HEK293 (cell line): ENCODE data around the gene MRPS9.

Source experiments
- CTCF ChIA-PET: fragments of 350-600 bp; formaldehyde crosslinking; extraction: SDS; loops from one replicate; lab custom pipeline; 2021; ENCODE audit warnings: antibody characterized with exemption; lab: Yijun Ruan, JAX
- POLR2A ChIA-PET: fragments of 300-600 bp; formaldehyde crosslinking; extraction: SDS; loops from one replicate; lab custom pipeline; 2020; ENCODE audit warnings: antibody characterized with exemption, inconsistent platforms; lab: Yijun Ruan, JAX
- H3K27ac ChIP-seq: fragments of 200-500 bp; sonication (Bioruptor generic); 2 replicates; pipeline ENCODE4 v1.5.1; 2014; ENCODE audit warnings: low read depth, low read length, control low read depth, inconsistent platforms; ENCODE audit errors: extremely low read depth
- H3K36me3 ChIP-seq, 2 experiments: fragments of 200-500 bp in 1 of 2; sonication (Bioruptor generic) in 1 of 2; 1 replicate in 1 of 2; 2 replicates in 1 of 2; pipeline ENCODE4 v1.5.1; 2014 to 2017; ENCODE audit warnings: inconsistent platforms in 2 of 2, low read length in 2 of 2; ENCODE audit not compliant: control insufficient read depth in 2 of 2, insufficient read depth in 1 of 2
- H3K4me1 ChIP-seq: fragments of 200-500 bp; sonication (Bioruptor generic); 2 replicates; pipeline ENCODE4 v1.5.1; 2014; ENCODE audit warnings: mild to moderate bottlenecking, low read length, inconsistent platforms; ENCODE audit not compliant: control insufficient read depth, insufficient read depth
- H3K4me3 ChIP-seq: 2 replicates; pipeline ENCODE4 v1.5.1; 2011; ENCODE audit warnings: low read depth, mild to moderate bottlenecking, control low read depth, low read length, moderate library complexity
- H3K9me3 ChIP-seq: fragments of 200-500 bp; sonication (Bioruptor generic); 2 replicates; pipeline ENCODE4 v1.5.1; 2014; ENCODE audit warnings: low read depth, low read length, inconsistent platforms; ENCODE audit not compliant: control insufficient read depth, insufficient read depth
- BCL6B ChIP-seq: fragments of 450-650 bp; formaldehyde crosslinking; IDR thresholded peaks from 2 replicates; pipeline ENCODE4 v1.5.1; 2017; ENCODE audit warnings: missing biosample characterization, missing genetic modification characterization
- GFI1B ChIP-seq: fragments of 450-650 bp; formaldehyde crosslinking; IDR thresholded peaks from 2 replicates; pipeline ENCODE4 v1.5.1; 2016; ENCODE audit warnings: missing biosample characterization, missing genetic modification characterization
- GLI4 ChIP-seq: fragments of 450-650 bp; formaldehyde crosslinking; IDR thresholded peaks from 2 replicates; pipeline ENCODE4 v1.5.1; 2016; ENCODE audit warnings: missing biosample characterization, missing genetic modification characterization
- HOXD13 ChIP-seq: sonication (generic); formaldehyde crosslinking; IDR thresholded peaks from 2 replicates; pipeline ENCODE4 v1.8.0; 2022; ENCODE audit warnings: missing genetic modification reagents, borderline replicate concordance
- MYNN ChIP-seq: fragments of 450-650 bp; formaldehyde crosslinking; IDR thresholded peaks from 2 replicates; pipeline ENCODE4 v1.5.1; 2016; ENCODE audit warnings: missing biosample characterization, missing genetic modification characterization, borderline replicate concordance
- MZF1 ChIP-seq: fragments of 450-650 bp; formaldehyde crosslinking; IDR thresholded peaks from 2 replicates; pipeline ENCODE4 v1.5.1; 2017; ENCODE audit warnings: missing biosample characterization, missing genetic modification characterization, borderline replicate concordance
- PRDM1 ChIP-seq: fragments of 450-650 bp; formaldehyde crosslinking; IDR thresholded peaks from 2 replicates; pipeline ENCODE4; 2016; ENCODE audit warnings: missing biosample characterization, missing genetic modification characterization
- REPIN1 ChIP-seq: fragments of 450-650 bp; formaldehyde crosslinking; IDR thresholded peaks from 2 replicates; pipeline ENCODE4 v1.5.1; 2017; ENCODE audit warnings: missing biosample characterization, missing genetic modification characterization, low read depth
- ZNF132 ChIP-seq: fragments of 450-650 bp; formaldehyde crosslinking; IDR thresholded peaks from 2 replicates; pipeline ENCODE4 v1.5.1; 2017; ENCODE audit warnings: missing biosample characterization, missing genetic modification characterization, borderline replicate concordance
- ZNF148 ChIP-seq: fragments of 450-650 bp; formaldehyde crosslinking; IDR thresholded peaks from 2 replicates; pipeline ENCODE4 v1.5.0; 2017; ENCODE audit warnings: missing biosample characterization, missing genetic modification characterization, borderline replicate concordance
- ZNF18 ChIP-seq: fragments of 450-650 bp; formaldehyde crosslinking; IDR thresholded peaks from 2 replicates; pipeline ENCODE4 v1.5.1; 2016; ENCODE audit warnings: missing biosample characterization, missing genetic modification characterization
- ZNF2 ChIP-seq: fragments of 450-650 bp; formaldehyde crosslinking; IDR thresholded peaks from 2 replicates; pipeline ENCODE4 v1.5.1; 2016; ENCODE audit warnings: missing biosample characterization, missing genetic modification characterization
- ZNF24 ChIP-seq: fragments of 450-650 bp; formaldehyde crosslinking; IDR thresholded peaks from 2 replicates; pipeline ENCODE4 v1.5.1; 2016; ENCODE audit warnings: missing biosample characterization, missing genetic modification characterization
- ZNF341 ChIP-seq: fragments of 450-650 bp; formaldehyde crosslinking; IDR thresholded peaks from 2 replicates; pipeline ENCODE4; 2016; ENCODE audit warnings: low read depth, missing biosample characterization, missing genetic modification characterization
- ZNF362 ChIP-seq: fragments of 450-650 bp; formaldehyde crosslinking; IDR thresholded peaks from 2 replicates; pipeline ENCODE4 v1.5.1; 2016; ENCODE audit warnings: missing biosample characterization, missing genetic modification characterization
- ZNF416 ChIP-seq: fragments of 450-650 bp; formaldehyde crosslinking; IDR thresholded peaks from 2 replicates; pipeline ENCODE4 v1.5.1; 2016; ENCODE audit warnings: missing biosample characterization, missing genetic modification characterization
- ZNF426 ChIP-seq: fragments of 450-650 bp; formaldehyde crosslinking; IDR thresholded peaks from 2 replicates; pipeline ENCODE4 v1.5.1; 2017; ENCODE audit warnings: missing biosample characterization, missing genetic modification characterization, mild to moderate bottlenecking, inconsistent platforms, moderate library complexity
- ZNF521 ChIP-seq: fragments of 450-650 bp; formaldehyde crosslinking; IDR thresholded peaks from 2 replicates; pipeline ENCODE4 v1.5.1; 2017; ENCODE audit warnings: missing biosample characterization, mild to moderate bottlenecking, missing genetic modification characterization
- ZNF548 ChIP-seq: fragments of 450-650 bp; formaldehyde crosslinking; IDR thresholded peaks from 2 replicates; pipeline ENCODE4 v1.5.1; 2016; ENCODE audit warnings: missing biosample characterization, missing genetic modification characterization
- ZNF555 ChIP-seq: fragments of 450-650 bp; formaldehyde crosslinking; conservative IDR thresholded peaks from 2 replicates; pipeline ENCODE4 v1.5.1; 2017; ENCODE audit warnings: missing biosample characterization, mild to moderate bottlenecking, missing genetic modification characterization, inconsistent platforms
- ZNF558 ChIP-seq: fragments of 450-650 bp; formaldehyde crosslinking; IDR thresholded peaks from 2 replicates; pipeline ENCODE4 v1.5.1; 2016; ENCODE audit warnings: missing biosample characterization, missing genetic modification characterization
- ZNF600 ChIP-seq: fragments of 450-650 bp; formaldehyde crosslinking; IDR thresholded peaks from 2 replicates; pipeline ENCODE4 v1.5.1; 2016; ENCODE audit warnings: missing biosample characterization, missing genetic modification characterization
- ZNF624 ChIP-seq: fragments of 450-650 bp; formaldehyde crosslinking; IDR thresholded peaks from 2 replicates; pipeline ENCODE4 v1.5.1; 2017; ENCODE audit warnings: missing biosample characterization, missing genetic modification characterization
- ZNF660 ChIP-seq: fragments of 450-650 bp; IDR thresholded peaks from 2 replicates; pipeline ENCODE4 v1.5.1; 2018; ENCODE audit warnings: missing biosample characterization, mild to moderate bottlenecking, missing genetic modification characterization
- ZNF692 ChIP-seq: fragments of 450-650 bp; formaldehyde crosslinking; IDR thresholded peaks from 2 replicates; pipeline ENCODE4 v1.5.1; 2016; ENCODE audit warnings: missing biosample characterization, missing genetic modification characterization
- ZNF747 ChIP-seq: fragments of 450-650 bp; formaldehyde crosslinking; IDR thresholded peaks from 2 replicates; pipeline ENCODE4 v1.5.1; 2016; ENCODE audit warnings: missing biosample characterization, missing genetic modification characterization
- ZSCAN30 ChIP-seq: fragments of 450-650 bp; IDR thresholded peaks from 2 replicates; pipeline ENCODE4 v1.5.1; 2018; ENCODE audit warnings: missing biosample characterization, mild to moderate bottlenecking, missing genetic modification characterization, moderate library complexity

MRPS9 gene

GRCh38 chr2:105116348-105116747, 78.5 kb downstream of the MRPS9 start (continued):
- TF ChIP-seq ZNF18 (tag by site-specific recombination) (no peak), MYNN (tag by site-specific recombination) (no peak), ZNF548 (tag by site-specific recombination) (no peak), ZNF747 (tag by site-specific recombination) (no peak), ZNF341 (tag by site-specific recombination) (no peak), BCL6B (tag by site-specific recombination) (no peak), GLI4 (tag by site-specific recombination) (no peak)
- TF ChIP-seq, all 188 proteins: peak for 0

GRCh38 chr2:105117565-105117964, 79.7 kb downstream of the MRPS9 start:
- Histone ChIP-seq H3K27ac (no peak overlapping the region), H3K4me3 (no peak overlapping the region), H3K4me1 (no peaks in the 10 kb centered on the region), H3K9me3 (no peaks in the 10 kb centered on the region), H3K36me3 (no peaks in the 10 kb centered on the region)
- ChIA-PET CTCF (interaction anchor here (0.6 to 14.5 kb wide), 6 partner anchors 28 to 1455 kb away, joined by 3 to 343 read pairs (median 4); partner anchors contain the start of gene GPR45), POLR2A (no interaction called here)
- TF ChIP-seq ZNF558 (tag by site-specific recombination) (no peak), PRDM1 (tag by site-specific recombination) (no peak), ZSCAN30 (tag by site-specific recombination) (no peak), ZNF624 (no peak), ZNF521 (tag by site-specific recombination) (no peak), REPIN1 (tag by site-specific recombination) (no peak), ZNF362 (tag by site-specific recombination) (no peak), GFI1B (no peak), ZNF600 (tag by site-specific recombination) (no peak), ZNF660 (no peak)

- H3K36me3 ChIP-seq, result no peaks in the 10 kb centered on the region
- no peak overlapping the region for H3K4me3 ChIP-seq
- ChIA-PET POLR2A (no interaction called here), CTCF (interaction anchor here (14.5 kb wide), 1 partner anchor 118 kb away, joined by 343 read pairs; the partner anchor contains the start of gene GPR45)
- no peaks in the 10 kb centered on the region for H3K9me3 ChIP-seq
- H3K27ac ChIP-seq, result no peak overlapping the region
- H3K4me1 ChIP-seq, result no peaks in the 10 kb centered on the region
- TF ChIP-seq ZNF24 (tag by site-specific recombination), result no peak
- TF ChIP-seq ZNF2 (tag by site-specific recombination), result no peak
- no peak for TF ChIP-seq ZNF132 (tag by site-specific recombination)
- no peak for TF ChIP-seq ZNF148 (tag by site-specific recombination)
- no peak for TF ChIP-seq GLI4 (tag by site-specific recombination)
- TF ChIP-seq ZNF416 (tag by site-specific recombination), result no peak
- TF ChIP-seq ZNF555 (tag by site-specific recombination), result no peak
- no peak for TF ChIP-seq ZNF624
- no peak for TF ChIP-seq MZF1 (tag by site-specific recombination)
- TF ChIP-seq ZNF426 (tag by site-specific recombination), result no peak
- no peak for TF ChIP-seq ZNF692 (tag by site-specific recombination)
- TF ChIP-seq HOXD13, result no peak
- TF ChIP-seq ZNF747 (tag by site-specific recombination), result no peak
These were observed 81.1 kb downstream of the MRPS9 start for GRCh38 chr2:105118960-105119359.
